GM18507 (cell line): ENCODE data around the gene OR12D1.
"Not testable (repeated sequence)": the region's sequence is repeated elsewhere in the genome, so short reads cannot be mapped to it uniquely, and the experiment has no call there.

Experiments
- DNase-seq: peaks from one replicate; pipeline ENCODE4 v3.0.0; 2011; ENCODE audit warnings: low read depth; ENCODE audit not compliant: insufficient read length; ENCODE audit errors: extremely low spot score
- FAIRE-seq: peaks from 2 replicates; lab custom pipeline; 2011; peaks lifted over from hg19 to GRCh38; lab: Jason Lieb, UNC

The OR12D1 gene

DNA sequence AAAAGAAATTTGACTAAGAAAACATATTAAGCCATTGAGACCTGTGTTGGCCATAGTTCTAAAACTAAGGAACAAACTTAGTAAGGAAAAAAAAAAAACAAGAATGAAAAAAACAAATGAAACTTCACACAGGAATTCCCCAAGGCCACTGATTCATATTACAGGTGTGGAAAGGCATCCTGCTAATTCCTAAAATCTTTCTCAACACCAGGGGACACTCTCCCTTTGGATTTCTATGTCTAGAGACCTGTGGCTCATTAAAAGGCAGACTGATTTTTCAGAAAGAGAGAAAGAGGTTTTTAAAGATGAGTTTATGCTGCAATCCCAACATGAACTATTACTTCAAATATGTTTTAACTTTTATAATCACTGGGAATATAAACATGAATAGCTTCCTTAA is at the start of gene OR12D1:
OR12D1 (plus strand) TSS at position 341 of the 400 bp plus-strand sequence.
- DNase-seq (no peak), FAIRE-seq (no peak)

DNA sequence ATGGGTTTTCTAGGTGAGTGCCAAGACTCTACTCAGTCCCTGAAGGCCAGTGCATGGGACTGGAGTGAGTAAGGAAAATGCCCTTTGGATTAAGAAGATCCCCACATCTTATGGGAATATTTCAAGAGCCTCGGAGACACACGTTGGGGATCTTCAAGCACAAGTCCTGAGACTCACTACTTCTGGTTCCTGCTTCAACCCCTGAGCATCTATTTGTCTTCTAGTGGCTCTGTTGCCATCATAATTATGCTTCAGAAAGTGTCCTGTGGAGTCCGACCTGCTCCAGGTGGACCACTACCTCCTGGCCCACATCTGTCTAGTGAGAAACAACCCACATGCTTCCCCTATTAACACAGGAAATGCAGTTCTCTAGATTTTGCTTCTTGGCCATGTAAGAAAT is 46.0 kb upstream of the OR12D1 start, which contains the start of gene OR5V1:
OR5V1 (minus strand) TSS at position 101 of the 400 bp plus-strand sequence. CDS start 12,670 bp downstream, outside the sequence.
- FAIRE-seq (no peak), DNase-seq (no peak)

DNA sequence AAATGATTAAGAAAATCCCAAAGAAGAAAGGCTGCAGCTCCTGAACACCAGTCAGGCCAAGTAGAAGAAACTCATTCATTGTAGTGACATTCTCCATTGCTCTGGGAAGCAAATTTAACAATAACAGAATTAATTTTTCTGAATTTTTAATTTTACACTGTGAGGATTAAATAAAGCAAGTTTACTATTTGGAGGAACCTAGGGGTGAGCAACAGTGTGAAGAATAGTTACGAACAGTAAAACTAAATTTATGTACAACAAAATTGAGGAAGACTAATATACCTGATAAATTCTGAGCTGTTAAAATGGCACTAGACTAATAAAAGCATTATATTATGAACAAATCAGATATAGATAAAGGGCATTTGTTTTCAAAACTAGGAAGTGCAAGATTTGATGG is 39.5 kb upstream of the OR12D1 start, which contains the start of gene OR12D3:
OR12D3 (minus strand) TSS at position 101 of the 400 bp plus-strand sequence; CDS start at position 97, 4 bp downstream.
- FAIRE-seq (no peak), DNase-seq (no peak)

DNA sequence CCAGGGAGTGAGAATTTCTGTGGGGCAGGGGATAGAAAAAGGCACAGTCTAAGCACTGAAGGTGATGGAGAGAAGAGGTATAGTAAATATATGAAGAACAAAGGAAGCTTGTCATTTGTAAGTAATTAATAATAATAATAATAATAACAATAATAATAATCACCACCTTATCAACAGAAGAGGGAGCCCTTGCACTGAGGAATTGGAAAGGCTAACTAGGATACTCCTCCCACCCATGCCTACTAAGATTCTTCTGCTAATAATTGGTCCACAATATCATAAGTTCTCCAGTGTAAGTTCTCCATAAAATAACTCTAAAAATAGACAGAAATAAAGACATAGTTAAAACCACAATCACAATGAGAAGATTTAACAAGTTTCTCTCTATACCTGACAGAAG is 38.7 kb upstream of the OR12D1 start:
- FAIRE-seq, result no peak
- no peak for DNase-seq

DNA sequence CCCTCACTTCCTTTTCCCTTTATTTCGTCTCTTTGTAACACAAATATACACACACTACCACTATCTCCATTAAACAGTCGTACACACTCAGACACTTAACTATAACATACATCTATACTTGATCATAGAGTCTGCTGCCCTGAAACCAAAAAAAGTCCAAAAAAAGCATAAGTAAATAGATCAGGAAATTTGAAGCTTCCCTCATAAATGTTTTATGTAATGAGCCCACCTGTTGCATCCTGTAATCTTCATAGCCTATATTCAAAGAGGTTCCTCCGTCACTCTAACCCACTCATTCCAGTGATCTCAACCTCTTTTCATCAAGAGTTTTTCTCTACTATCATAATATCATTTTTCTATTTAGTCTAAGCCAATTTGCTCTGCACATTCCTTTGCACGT is 26.2 kb upstream of the OR12D1 start:
- DNase-seq, result no peak
- FAIRE-seq, result no peak

DNA sequence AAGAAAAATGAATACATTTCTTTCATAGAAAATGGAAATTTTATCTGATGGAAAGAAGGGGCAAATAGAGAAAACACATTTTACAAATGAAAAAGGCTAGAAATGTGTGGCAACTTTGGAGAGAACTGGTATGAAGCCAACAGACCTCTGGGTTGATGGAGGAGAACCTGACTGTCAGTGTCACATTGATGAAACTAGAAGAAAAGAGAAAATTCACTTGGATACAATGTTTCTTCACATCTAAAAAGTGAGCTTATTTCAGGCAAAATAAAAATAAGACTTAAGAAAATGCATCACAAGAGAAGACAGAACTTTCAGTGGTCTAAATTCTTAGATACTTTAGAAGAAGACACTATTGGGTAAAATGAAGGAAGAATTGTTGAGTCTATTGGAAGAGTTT is 19.4 kb upstream of the OR12D1 start, which contains the start of gene OR12D2:
OR12D2 (plus strand) TSS at position 301 of the 400 bp plus-strand sequence. CDS start 1,069 bp downstream, outside the sequence.
- FAIRE-seq (no peak), DNase-seq (no peak)

DNA sequence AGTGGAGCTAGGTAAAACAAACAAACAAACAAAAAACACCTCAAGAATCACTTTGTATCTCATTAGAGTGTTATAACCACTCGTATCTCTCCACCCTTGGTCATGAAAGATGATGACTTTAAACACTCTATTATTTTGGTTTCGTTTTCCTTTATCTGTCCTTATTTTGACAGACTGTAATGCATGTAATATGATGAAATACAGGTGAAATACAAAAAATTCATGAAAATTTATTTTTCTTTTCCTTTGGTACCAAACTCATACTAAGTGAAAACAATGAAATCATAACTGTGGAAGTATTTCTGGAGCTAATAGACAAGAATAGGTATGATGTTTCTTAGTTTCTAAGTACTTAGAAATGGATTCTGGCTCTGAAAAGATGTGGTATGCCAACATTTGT is 15.2 kb upstream of the OR12D1 start:
- FAIRE-seq (no peak), DNase-seq (no peak)

DNA sequence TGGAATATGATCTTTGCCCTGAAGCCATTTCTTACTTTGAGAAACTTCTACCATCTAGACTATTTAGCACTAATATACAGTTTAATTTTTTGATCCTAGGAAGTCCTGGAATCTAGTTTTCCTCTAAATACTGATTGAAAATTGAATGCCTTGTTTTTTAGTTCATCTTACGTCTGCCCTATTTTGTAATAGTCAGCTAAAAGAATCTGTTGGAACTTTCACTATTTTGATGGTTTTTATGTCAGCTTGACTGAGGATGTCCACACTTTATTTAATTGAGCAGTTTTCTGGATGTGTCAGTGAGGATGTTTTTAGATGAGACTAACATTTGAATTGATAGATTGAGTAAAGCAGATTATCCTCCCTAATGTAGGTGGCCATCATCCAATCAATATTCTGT is 10.9 kb upstream of the OR12D1 start:
- DNase-seq (no peak), FAIRE-seq (no peak)

DNA sequence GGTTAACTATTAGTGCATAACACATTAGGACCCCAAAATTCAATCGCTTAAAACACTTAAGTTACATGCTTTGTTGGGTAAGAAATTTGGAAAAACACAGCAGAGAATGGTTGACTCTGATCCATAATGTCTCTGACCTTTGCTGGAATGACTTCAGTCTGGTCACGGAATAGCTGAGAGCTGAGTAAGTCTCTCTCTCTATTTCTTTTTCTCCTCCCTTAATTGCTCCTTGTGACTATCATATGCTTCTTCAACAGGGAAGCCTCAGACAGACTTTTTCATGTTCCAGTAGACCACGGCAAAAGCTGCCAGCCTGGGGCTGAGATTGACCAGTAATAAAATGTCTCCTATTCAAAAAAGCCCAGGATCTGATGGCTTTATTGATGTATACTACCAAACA is 4.8 kb downstream of the OR12D1 start:
- FAIRE-seq (no peak), DNase-seq (no peak)

DNA sequence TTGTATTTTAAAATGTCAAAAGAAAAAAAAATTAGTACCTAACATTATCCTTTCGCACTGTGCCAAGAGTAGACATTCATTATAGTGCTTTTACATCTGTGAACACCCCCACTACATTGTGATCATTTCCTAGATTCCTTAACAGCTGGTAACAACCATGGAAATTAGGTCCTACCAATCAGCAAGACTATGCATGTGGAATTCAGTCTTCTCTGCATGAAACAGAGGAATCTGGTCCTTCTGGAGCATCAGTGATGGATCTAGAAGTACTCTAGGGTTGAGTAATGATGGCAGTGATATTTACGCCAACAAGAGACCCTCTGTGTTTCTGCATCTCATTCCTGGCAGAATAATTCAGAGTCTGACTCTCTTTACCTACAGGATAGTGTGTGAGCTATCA is 9.4 kb downstream of the OR12D1 start:
- FAIRE-seq, result no peak
- DNase-seq, result no peak

DNA sequence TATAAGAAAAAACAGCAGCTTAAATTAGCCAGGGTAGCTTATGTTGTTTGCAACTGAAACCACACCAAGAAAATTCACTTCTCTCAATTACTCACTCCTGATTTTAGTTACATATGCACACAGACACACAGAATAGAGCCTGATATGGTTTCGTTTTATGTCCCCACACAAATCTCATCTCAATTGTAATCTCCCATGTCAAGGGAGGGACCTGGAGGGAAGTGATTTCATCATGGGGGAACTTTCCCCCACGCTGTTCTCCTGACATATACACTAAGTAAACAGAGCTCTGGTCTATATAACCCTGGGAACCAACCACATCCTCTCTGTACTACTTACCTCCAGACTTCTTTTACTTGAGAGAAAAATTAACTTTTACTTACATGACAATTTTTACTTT is 9.8 kb downstream of the OR12D1 start:
- FAIRE-seq (no peak), DNase-seq (no peak)

DNA sequence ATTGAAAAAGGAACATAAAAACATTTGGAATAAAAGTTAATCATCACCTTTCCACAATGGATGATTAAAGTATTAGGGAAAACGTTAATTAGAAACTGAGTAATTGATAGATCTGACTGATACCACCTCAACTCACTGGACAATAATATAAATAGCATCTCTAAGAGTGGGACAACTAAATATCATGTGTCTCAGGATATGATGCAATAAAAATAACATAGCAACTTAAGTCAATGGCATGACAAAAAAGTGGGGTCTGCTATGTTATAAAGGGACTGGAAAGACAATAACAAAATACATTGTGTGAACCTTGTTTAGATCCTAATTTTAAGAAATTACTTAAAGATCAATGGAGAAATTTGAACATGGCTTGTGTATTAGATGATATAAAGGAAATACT is 10.3 kb downstream of the OR12D1 start:
- no peak for FAIRE-seq
- DNase-seq, result no peak

DNA sequence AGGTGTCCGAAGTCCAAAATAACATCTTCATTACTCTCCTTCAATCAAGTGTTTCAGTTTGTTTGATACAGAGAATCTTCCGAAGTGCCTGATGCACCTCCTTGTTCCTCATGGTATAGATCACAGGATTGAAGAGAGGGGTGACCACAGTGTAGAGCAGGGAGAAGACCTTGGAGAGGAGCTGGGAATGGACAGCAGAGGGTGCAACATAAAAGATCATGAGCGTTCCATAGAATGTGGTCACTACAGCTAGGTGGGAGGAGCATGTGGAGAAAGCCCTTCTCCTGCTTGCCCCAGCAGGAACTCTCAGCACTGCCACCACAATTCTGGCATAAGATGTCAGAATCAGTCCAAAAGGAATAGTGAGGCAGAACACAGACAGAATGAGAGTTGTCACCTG is 11.9 kb downstream of the OR12D1 start:
- DNase-seq, result no peak
- no peak for FAIRE-seq

DNA sequence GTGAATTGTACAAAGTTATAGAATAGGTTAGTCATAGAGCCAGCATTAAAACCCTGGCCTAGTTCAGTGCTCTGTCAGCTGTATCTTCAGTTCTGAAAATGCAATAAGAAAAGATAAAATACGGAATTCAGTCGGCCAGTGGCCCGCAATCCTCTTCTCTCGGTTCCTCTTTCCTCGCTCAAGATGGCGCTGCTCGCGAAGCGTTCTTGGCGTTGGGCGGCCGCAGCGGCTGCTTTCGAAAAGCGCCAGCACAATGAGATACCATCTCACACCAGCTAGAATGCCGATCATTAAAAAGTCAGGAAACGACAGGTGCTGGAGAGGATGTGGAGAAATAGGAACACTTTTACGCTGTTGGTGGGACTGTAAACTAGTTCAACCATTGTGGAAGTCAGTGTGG is 22.0 kb downstream of the OR12D1 start:
- not testable (repeated sequence) for FAIRE-seq

DNA sequence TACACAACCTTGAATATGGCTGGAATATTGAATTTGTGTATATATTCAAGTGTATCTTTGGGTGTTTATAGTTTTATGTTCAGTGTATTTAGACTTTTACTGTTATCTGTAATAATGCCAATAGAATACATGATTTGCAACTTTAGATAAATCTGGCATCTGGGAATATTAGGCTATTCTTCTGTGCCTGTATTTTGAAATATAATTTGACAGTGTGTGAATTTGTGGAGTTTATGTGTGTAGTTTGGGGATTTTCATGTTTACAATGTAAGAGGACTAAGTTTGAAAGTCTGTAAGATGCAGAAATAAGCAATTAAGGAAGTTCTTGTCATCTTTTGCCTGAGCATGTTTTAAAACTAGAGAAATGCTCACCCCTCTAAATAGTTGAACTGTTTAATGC is 24.3 kb downstream of the OR12D1 start, which contains the start of gene OR10C1:
OR10C1 (plus strand) TSS at position 301 of the 400 bp plus-strand sequence. CDS start 710 bp downstream, outside the sequence.
- no peak for DNase-seq
- no peak for FAIRE-seq

More for the DNA sequence above, 22.0 kb downstream of the OR12D1 start:
- DNase-seq, result not testable (repeated sequence)

DNA sequence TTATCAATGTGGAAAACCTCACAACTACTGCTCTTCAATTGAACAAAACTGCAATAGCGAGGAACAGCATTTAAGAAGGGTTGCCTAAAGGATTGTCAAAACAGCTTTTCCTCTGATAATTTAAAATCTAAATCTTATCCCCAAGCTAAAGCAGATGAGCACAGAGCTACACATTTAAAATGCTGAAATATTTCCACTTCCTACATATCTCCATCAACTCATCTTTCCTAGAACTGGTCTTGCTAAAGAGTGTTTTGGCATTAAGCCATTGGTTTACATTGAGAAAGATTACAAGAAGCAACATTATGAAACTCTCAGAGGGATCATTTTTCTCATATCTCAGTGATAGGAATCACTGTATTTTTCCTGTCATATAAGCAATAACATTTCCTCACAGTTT is 28.0 kb downstream of the OR12D1 start:
- FAIRE-seq (no peak), DNase-seq (no peak)

DNA sequence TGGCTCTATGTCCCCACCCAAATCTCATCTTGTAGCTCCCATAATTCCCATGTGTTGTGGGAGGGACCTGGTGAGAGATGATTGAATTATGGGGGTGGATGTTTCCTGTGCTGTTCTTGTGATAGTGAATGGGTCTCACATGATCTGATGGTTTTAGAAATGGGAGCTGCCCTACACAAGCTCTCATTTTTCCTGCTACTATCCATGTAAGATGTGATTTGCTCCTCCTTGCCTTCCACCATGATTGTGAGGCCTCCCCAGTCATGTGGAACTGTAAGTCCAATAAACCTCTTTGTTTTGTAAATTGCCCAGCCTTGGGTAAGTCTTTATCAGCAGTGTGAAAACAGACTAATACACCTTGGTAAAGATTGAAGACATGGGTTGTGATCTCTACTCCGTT is 29.3 kb downstream of the OR12D1 start:
- FAIRE-seq, DNase-seq: not testable (repeated sequence)

DNA sequence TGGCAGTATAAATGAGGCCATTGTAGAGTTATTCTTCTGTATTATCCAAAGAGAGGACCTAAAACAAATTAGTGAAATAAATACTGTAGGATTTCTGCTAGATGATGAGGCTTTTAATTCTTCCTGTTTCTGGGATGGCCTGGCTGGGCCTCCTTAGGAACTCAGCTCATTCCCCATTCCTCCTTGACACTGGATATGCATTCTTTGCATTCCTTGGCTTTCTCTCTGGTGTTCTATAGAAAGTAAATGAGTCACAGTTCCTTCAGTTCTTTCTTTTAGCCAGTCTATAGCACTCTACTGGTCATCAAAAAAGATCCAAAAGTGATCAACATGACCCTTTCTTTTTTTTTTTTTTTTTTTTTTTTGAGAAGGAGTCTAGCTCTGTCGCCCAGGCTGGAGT is 32.9 kb downstream of the OR12D1 start:
- FAIRE-seq (no peak), DNase-seq (no peak)

DNA sequence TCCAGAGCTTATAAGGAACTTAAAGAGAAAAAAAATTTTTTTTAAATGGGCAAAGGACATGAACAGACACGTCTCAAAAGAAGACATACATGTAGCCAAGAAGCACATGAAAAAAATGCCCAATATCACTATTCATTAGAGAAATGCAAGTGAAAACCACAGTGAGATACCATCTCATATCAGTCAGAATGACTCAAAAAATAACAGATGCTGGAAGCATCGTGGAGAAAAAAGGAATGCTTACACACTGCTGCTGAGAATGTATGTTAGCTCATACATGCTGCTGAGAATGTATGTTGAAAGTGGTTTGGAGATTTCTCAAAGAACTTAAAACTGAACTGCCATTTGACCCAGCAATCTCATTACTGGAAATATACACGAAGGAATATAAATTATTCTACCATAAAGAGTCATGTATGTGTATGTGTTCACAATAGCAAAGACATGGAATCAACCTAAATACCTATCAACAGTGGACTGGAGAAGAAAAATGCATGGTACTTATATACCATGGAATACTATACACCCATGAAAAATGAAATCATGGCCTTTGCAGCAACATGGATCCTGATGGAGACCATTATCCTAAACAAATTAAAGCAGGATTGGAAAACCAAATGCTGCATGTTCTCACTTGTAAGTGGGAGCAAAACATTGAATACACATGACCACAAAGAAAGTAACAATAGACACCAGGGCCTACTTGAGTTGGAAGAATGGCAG is 36.9 kb downstream of the OR12D1 start:
- FAIRE-seq (no peak), DNase-seq (no peak)

DNA sequence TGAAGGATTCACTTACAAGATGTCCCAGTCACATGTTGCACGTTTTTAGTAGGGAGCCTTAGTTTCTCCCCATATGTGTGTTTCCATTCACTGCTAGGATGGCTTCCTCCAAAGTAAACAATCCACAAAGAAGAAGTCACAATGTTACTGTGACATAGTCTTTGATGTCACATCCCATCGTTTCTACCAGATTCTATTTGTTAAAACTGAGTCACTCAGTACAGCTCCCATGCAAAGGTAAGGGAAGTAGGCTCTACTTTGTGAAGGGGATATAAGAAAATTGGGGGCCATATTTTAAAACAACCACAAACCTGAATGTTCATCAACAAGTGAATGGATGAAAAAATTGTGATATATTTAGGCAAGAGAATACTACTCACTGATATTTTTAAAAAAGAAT is 42.2 kb downstream of the OR12D1 start, which contains the start of the genes OR11A1 and OR2H1:
OR11A1 (minus strand) TSS at position 101 of the 400 bp plus-strand sequence. CDS start 29,430 bp downstream, outside the sequence.
OR2H1 (plus strand) TSS at position 185 of the 400 bp plus-strand sequence. CDS start 4,615 bp downstream, outside the sequence.
- no peak for DNase-seq
- FAIRE-seq, result no peak
